ENCODE measurements around the gene GABRA5. TPM values are rescaled to one million over a fixed set of nuclear protein-coding genes. Genes with fewer than 3 reads are reported as not detected.
"Not testable (repeated sequence)": the region's sequence is repeated elsewhere in the genome, so short reads cannot be mapped to it uniquely, and the experiment has no call there.

The GABRA5 gene
- total RNA-seq, 2 donors from 2014 or later, result not detected

DNA sequence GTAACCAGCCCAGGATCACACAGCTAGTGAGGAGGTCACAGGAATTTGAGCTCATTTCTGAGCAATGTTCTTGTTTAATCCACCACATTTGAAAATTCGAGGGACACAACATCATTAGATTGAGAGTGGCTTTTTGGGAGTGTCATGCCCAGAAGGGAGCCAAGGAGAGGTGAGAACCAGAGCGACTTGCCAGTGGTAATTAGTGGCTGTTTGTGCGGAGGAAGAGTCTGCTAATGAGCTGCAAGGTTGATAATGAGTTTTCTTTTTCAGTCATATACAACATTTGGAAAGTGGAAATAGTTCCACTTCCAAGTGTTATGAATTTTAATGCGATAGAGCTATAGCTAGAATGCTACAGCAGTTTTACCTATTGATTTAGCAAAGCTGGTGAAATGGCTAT, 19.7 kb downstream of the GABRA5 start:
- Mint-ChIP-seq H3K36me3 (ENCODE audit: low read depth) (no peaks in the 10 kb centered on the region), H3K27ac (peak overlapping the region; percentile 60), H3K4me3 (no peak overlapping the region), H3K4me1 (peaks cover 4% of the 10 kb centered on the region), H3K27me3 (peaks cover 5% of the 10 kb centered on the region)
- H3K9me3 ChIP-seq (ENCODE audit: control insufficient read depth, low read length, poor library complexity, severe bottlenecking), result no peaks in the 10 kb centered on the region
- ATAC-seq (no peak), DNase-seq (no peak)

DNA sequence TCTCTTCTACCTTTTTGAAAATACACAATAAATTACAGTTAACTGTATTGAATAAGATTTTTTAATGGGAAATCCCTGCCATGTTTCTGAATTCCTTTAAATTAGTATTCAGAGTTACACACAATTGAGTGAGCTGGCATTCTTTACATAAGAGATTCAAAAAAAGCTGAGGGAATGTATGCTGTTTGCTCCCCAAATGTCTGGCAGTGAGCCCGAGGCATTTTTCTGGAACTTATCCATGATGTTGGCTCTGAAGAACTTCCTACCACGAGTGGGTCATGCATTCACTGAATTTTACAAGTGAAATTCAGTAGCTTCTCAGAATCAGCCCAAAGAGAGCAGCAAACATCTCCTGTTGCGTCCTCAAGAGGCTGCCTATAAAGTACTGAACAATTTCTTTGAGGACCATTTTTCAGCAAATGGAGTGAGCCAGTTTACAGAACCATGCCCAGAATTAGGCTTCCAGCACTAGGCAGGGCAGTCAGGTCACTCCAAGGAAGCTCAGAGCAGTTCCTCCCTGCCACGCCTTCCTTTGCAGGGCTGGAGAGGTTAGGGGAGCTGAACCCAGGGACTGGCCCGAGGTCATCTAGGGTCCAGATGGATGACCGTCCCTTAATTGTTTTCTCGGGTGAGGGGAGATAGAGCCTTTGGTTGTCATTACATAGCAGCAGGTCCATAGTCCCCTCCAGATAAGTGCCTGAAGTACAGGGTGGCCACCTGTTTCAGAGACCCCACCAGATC, 21.2 kb downstream of the GABRA5 start:
- Mint-ChIP-seq H3K4me1 (peaks cover 4% of the 10 kb centered on the region), H3K4me3 (no peak overlapping the region), H3K27me3 (peaks cover 5% of the 10 kb centered on the region), H3K36me3 (ENCODE audit: low read depth) (no peaks in the 10 kb centered on the region), H3K27ac (no peak overlapping the region)
- H3K9me3 ChIP-seq (ENCODE audit: control insufficient read depth, low read length, poor library complexity, severe bottlenecking), result no peaks in the 10 kb centered on the region
- ATAC-seq (no peak), DNase-seq (no peak)

- no peak overlapping the region for H3K27ac Mint-ChIP-seq
- DNase-seq (no peak), ATAC-seq (no peak)
- H3K4me1 Mint-ChIP-seq, result peaks cover 4% of the 10 kb centered on the region
- H3K27me3 Mint-ChIP-seq, result peaks cover 5% of the 10 kb centered on the region
- H3K36me3 Mint-ChIP-seq (ENCODE audit: low read depth), result no peaks in the 10 kb centered on the region
- no peak overlapping the region for H3K4me3 Mint-ChIP-seq
- H3K9me3 ChIP-seq (ENCODE audit: control insufficient read depth, low read length, poor library complexity, severe bottlenecking), result no peaks in the 10 kb centered on the region
Measured at GRCh38 chr15:26888761-26889160, 21.9 kb downstream of the GABRA5 start.

DNA sequence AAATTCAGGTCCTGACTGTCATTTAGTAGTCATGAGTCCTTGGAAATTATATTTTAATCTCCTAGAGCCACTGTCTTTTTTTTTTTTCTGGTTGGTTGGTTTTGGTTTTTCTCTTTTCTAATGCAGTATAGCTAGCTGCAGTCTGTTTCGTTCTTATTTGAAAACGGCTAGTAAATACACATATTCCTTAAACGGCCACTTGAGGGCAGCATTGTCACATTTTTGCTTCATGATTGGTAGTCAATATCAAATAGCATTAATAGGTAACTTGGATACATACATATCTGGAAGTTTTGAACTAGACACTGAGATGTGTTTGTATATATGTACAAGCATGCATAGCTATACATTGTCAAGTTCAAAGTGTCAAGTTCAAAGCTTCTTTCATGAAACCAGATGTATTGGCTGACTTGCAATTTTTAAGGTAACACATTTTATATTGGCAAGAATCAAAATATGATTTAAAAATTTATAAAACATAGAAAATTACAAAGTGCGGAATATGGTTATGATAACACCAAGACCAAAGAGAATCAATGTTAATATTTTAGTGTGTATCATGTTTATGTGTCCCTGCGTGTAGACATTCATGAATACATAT, 22.5 kb downstream of the GABRA5 start:
- peaks cover 4% of the 10 kb centered on the region for H3K4me1 Mint-ChIP-seq
- DNase-seq, result peak in 1 of 3 donors; percentile 13
- H3K36me3 Mint-ChIP-seq (ENCODE audit: low read depth), result no peaks in the 10 kb centered on the region
- H3K27ac Mint-ChIP-seq, result no peak overlapping the region
- no peak for ATAC-seq
- H3K27me3 Mint-ChIP-seq, result peaks cover 5% of the 10 kb centered on the region
- H3K9me3 ChIP-seq (ENCODE audit: control insufficient read depth, low read length, poor library complexity, severe bottlenecking), result no peaks in the 10 kb centered on the region
- no peak overlapping the region for H3K4me3 Mint-ChIP-seq

DNA sequence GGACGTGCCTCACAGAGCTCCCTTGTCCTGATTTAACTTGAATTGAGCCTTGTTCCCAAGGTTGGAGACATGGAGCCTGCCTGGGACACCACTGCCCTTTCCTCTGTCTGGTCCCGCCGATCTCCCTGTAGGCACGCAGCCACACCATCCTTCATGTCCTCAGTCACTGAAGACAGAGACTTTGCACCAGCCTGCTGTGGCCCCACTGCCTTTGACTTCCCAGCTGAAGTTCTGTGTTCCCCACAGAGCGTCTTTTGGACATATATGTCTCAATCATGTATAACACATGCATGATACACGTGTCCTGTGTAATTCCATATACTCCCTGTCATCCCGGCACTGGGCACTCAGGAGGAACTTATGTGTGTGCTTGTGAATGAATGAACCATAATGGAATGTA, 23.6 kb downstream of the GABRA5 start:
- no peak overlapping the region for H3K27ac Mint-ChIP-seq
- peaks cover 5% of the 10 kb centered on the region for H3K27me3 Mint-ChIP-seq
- ATAC-seq (no peak), DNase-seq (no peak)
- H3K4me3 Mint-ChIP-seq, result no peak overlapping the region
- H3K36me3 Mint-ChIP-seq (ENCODE audit: low read depth), result no peaks in the 10 kb centered on the region
- H3K4me1 Mint-ChIP-seq, result peaks cover 4% of the 10 kb centered on the region
- H3K9me3 ChIP-seq (ENCODE audit: control insufficient read depth, low read length, poor library complexity, severe bottlenecking), result no peaks in the 10 kb centered on the region

DNA sequence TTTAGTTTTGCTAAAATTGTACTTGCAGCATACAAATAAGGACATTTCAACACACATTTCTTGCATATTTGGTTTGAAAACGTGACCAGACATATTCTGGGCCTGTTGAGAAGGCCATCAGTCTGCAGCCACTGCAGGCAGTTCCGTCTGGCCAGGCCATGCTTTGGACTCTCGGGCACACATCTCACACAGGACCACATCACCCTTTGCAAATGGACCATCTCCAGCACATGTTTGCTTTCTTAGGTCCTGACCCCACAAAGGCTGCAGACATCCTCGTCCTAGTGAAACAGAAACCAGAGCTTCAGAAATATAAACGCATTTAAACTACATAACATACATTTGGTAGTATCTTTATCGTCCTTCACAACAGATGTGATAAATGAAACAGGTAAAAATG, 24.1 kb downstream of the GABRA5 start:
- no peaks in the 10 kb centered on the region for H3K9me3 ChIP-seq (ENCODE audit: control insufficient read depth, low read length, poor library complexity, severe bottlenecking)
- Mint-ChIP-seq H3K27ac (no peak overlapping the region), H3K36me3 (ENCODE audit: low read depth) (no peaks in the 10 kb centered on the region), H3K4me1 (peaks cover 4% of the 10 kb centered on the region), H3K4me3 (no peak overlapping the region), H3K27me3 (peaks cover 5% of the 10 kb centered on the region)
- ATAC-seq, result no peak
- DNase-seq, result no peak

DNA sequence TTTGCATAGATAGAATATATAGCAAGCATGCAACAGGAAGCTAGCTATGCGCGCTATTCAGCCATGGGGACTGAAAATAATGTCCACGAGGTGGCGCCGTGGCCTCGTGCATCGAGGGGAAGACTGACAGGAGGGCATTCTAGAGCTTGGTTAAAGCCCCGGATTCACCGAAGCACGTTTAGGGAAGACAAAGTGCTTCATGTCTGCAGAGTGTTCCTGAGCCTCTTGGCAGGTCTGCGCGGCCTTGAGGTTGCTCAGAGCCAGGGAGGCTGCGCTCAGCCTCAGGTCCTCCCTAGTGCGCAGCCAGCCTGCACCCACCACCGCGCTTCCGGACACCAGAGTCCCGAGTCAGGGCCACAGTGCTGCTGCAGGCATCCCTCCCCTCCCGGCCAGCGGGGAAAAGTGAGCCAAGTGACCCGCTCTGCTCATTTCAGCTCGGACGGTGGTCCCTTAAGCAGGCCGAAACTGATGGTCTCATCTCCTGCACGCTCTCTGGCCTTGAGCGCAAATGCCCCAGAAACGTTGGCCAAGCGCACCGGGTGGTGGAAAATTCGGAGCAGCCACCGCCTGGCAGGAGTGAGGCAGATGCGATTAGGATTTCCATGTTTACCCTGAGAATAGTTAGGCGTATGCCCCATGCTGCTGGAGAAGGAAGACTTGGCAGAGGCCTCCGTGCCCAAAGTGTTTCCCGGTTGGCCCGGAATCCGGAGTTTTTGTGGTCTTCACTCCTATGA, 24.8 kb downstream of the GABRA5 start:
- no peak for DNase-seq
- Mint-ChIP-seq H3K27me3 (peaks cover 5% of the 10 kb centered on the region), H3K4me1 (peaks cover 2% of the 10 kb centered on the region), H3K27ac (no peak overlapping the region), H3K36me3 (ENCODE audit: low read depth) (no peaks in the 10 kb centered on the region), H3K4me3 (no peak overlapping the region)
- ATAC-seq, result no peak
- no peaks in the 10 kb centered on the region for H3K9me3 ChIP-seq (ENCODE audit: control insufficient read depth, low read length, poor library complexity, severe bottlenecking)

GRCh38 chr15:26892182-26892518, 25.3 kb downstream of the GABRA5 start:
- H3K4me3 Mint-ChIP-seq, result no peak overlapping the region
- H3K4me1 Mint-ChIP-seq, result peaks cover 2% of the 10 kb centered on the region
- DNase-seq (no peak), ATAC-seq (no peak)
- no peaks in the 10 kb centered on the region for H3K9me3 ChIP-seq (ENCODE audit: control insufficient read depth, low read length, poor library complexity, severe bottlenecking)
- H3K27me3 Mint-ChIP-seq, result peaks cover 5% of the 10 kb centered on the region
- H3K36me3 Mint-ChIP-seq (ENCODE audit: low read depth), result no peaks in the 10 kb centered on the region
- no peak overlapping the region for H3K27ac Mint-ChIP-seq

DNA sequence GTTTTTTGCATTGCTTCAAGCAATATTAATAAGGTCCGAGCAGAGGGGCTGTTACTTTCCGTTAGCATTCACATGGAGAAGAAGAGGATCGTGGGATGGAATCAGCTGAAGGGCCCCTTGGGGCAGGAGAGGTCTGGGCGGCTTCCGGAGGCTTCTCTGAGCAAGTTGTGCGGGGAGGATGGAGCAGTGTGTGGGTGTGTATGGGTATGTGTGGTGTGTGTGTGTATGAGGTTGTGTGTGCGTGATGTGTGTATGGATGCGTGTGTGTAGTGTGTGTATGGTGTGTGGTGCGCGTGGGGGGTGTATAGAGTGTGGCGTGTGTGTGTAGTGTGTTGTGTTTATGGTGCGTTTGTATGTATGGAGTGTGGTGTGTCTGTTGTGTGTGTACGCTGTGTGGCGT, 25.8 kb downstream of the GABRA5 start:
- Mint-ChIP-seq H3K27ac (no peak overlapping the region), H3K27me3 (peaks cover 5% of the 10 kb centered on the region), H3K4me1 (peaks cover 2% of the 10 kb centered on the region), H3K36me3 (ENCODE audit: low read depth) (no peaks in the 10 kb centered on the region), H3K4me3 (no peak overlapping the region)
- ATAC-seq (no peak), DNase-seq (no peak)
- no peaks in the 10 kb centered on the region for H3K9me3 ChIP-seq (ENCODE audit: control insufficient read depth, low read length, poor library complexity, severe bottlenecking)

DNA sequence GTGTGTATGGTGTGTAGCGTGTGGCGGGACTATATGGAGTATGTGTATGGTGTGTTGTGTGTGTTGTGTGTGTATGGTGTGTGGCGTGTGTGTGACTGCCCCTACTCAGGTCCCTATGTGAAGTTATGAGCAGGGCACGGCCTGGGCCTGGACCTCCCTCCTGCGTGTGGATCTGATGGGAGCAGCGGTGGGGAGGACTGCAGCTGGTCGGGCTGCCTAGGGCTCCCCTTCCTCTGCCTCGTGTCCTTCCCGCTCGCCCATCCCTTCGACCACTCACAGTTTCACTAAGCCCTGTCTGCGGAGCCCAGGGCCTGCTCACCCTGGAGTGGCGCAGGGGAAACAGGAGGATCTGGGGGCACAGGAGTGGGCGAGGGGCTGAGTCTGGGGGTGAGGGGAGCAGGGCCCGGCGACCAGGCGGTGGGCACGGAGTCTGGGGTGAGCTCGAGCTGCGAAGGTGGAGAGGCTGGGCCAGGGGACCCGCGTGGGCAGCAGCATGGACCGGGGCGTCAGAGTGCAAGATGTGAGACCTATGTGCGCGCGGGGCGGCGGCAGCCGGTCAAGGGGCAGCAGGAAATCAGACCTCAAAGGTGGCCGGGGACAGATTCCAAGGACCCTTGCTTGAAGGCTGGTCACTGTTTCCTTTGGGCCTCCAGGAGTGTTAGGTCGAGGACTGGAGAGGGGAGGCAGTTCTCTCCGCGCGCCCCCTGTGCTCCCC, 26.6 kb downstream of the GABRA5 start:
- Mint-ChIP-seq H3K27ac (no peak overlapping the region), H3K36me3 (ENCODE audit: low read depth) (no peaks in the 10 kb centered on the region), H3K4me3 (no peak overlapping the region), H3K27me3 (peaks cover 5% of the 10 kb centered on the region), H3K4me1 (peaks cover 2% of the 10 kb centered on the region)
- ATAC-seq (no peak), DNase-seq (no peak)
- no peaks in the 10 kb centered on the region for H3K9me3 ChIP-seq (ENCODE audit: control insufficient read depth, low read length, poor library complexity, severe bottlenecking)

GRCh38 chr15:26894181-26894580, 27.3 kb downstream of the GABRA5 start:
- H3K9me3 ChIP-seq (ENCODE audit: control insufficient read depth, low read length, poor library complexity, severe bottlenecking), result no peaks in the 10 kb centered on the region
- DNase-seq, result no peak
- no peak overlapping the region for H3K4me3 Mint-ChIP-seq
- no peaks in the 10 kb centered on the region for H3K36me3 Mint-ChIP-seq (ENCODE audit: low read depth)
- H3K4me1 Mint-ChIP-seq, result peaks cover 2% of the 10 kb centered on the region
- no peak for ATAC-seq
- H3K27me3 Mint-ChIP-seq, result peaks cover 5% of the 10 kb centered on the region
- no peak overlapping the region for H3K27ac Mint-ChIP-seq

DNA sequence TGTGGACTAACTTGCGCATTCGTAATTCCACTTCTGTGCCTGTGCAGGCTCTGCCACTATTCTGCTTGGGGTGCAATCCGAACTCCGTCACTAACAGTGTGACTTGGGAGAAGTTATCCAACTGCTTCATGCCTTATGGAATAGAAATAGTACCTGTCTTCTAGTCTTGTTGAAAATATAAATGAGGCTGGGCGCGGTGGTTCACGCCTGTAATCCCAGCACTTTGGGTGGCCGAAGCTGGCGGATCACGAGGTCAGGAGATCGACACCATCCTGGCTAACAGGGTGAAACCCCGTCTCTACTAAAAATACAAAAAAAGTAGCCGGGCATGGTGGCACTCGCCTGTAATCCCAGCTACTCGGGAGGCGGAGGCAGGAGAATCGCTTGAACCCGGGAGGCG, 28.5 kb downstream of the GABRA5 start:
- H3K27me3 Mint-ChIP-seq; H3K9me3 ChIP-seq (ENCODE audit: control insufficient read depth, low read length, poor library complexity, severe bottlenecking); H3K36me3 Mint-ChIP-seq (ENCODE audit: low read depth); ATAC-seq; DNase-seq; H3K27ac Mint-ChIP-seq; H3K4me3 Mint-ChIP-seq; H3K4me1 Mint-ChIP-seq: not testable (repeated sequence)

GRCh38 chr15:26899658-26900057, 32.8 kb downstream of the GABRA5 start:
- no peak overlapping the region for H3K27ac Mint-ChIP-seq
- no peak for ATAC-seq
- no peaks in the 10 kb centered on the region for H3K27me3 Mint-ChIP-seq

More at GRCh38 chr15:26899658-26900057, 32.8 kb downstream of the GABRA5 start:
- H3K4me1 Mint-ChIP-seq, result no peaks in the 10 kb centered on the region
- no peak overlapping the region for H3K4me3 Mint-ChIP-seq
- no peak for DNase-seq
- H3K36me3 Mint-ChIP-seq (ENCODE audit: low read depth), result no peaks in the 10 kb centered on the region
- no peaks in the 10 kb centered on the region for H3K9me3 ChIP-seq (ENCODE audit: control insufficient read depth, low read length, poor library complexity, severe bottlenecking)

Measured in T-helper 17 cell (primary cell).